Tibial nerve (tissue), 4 donors: ENCODE results near the gene PHF14. TPM values are rescaled to one million over a fixed set of nuclear protein-coding genes. Genes with fewer than 3 reads are reported as not detected.

Experiments
- DNase-seq, 2 donors: peaks; one replicate each; pipeline ENCODE4 v3.0.0-alpha.2; 2019; ENCODE audit warnings: low spot score in 2 of 2
- H3K27ac ChIP-seq, 4 donors: fragments of 200-600 bp; sonication (generic) in 3 of 4; one replicate each; pipeline ENCODE4 v1.5.1; 2017 to 2019; ENCODE audit warnings: mild to moderate bottlenecking in 1 of 4
- H3K27me3 ChIP-seq, 2 donors: fragments of 200-600 bp; sonication (generic) in 1 of 2; one replicate each; pipeline versions ENCODE4 v1.5.1 to v1.6.0; 2017 to 2019
- H3K36me3 ChIP-seq, 3 donors: fragments of 200-600 bp; sonication (generic); one replicate each; pipeline ENCODE4 v1.5.1; 2018 to 2019
- H3K4me1 ChIP-seq, 4 donors: fragments of 200-600 bp; sonication (generic) in 3 of 4; one replicate each; pipeline ENCODE4 v1.5.1; 2017 to 2019
- H3K4me3 ChIP-seq, 4 donors: fragments of 200-600 bp; sonication (generic) in 3 of 4; one replicate each; pipeline ENCODE4 v1.5.1; 2017 to 2019; ENCODE audit warnings: mild to moderate bottlenecking in 1 of 4, moderate library complexity in 1 of 4
- H3K9me3 ChIP-seq, 4 donors: fragments of 200-600 bp; sonication (generic) in 3 of 4; one replicate each; pipeline ENCODE4 v1.5.1; 2017 to 2019
- CTCF ChIP-seq, 5 experiments: fragments of 200-600 bp in 3 of 5; fragments of 450-650 bp in 2 of 5; sonication (generic) in 3 of 5; IDR thresholded peaks; one replicate each; pipeline ENCODE4 v1.5.1; 2016 to 2019; ENCODE audit warnings: antibody characterized with exemption in 5 of 5, mild to moderate bottlenecking in 3 of 5, moderate library complexity in 2 of 5
- EP300 ChIP-seq, 2 donors: sonication (generic); formaldehyde crosslinking; IDR thresholded peaks; one replicate each; pipeline ENCODE4 v1.6.1; 2017; ENCODE audit warnings: antibody characterized with exemption in 2 of 2, mild to moderate bottlenecking in 1 of 2
- POLR2A ChIP-seq, 2 donors: fragments of 450-650 bp; IDR thresholded peaks; one replicate each; pipeline ENCODE4 v1.6.1; 2017; ENCODE audit warnings: antibody characterized with exemption in 2 of 2, mild to moderate bottlenecking in 2 of 2, moderate library complexity in 2 of 2
- WGBS, 2 donors: methylation state at CpG; one replicate each; pipeline ENCODE4 v1.1.5; 2018; 5-methylcytosine and 5-hydroxymethylcytosine counted together
- total RNA-seq, 4 donors: library from RNA; depleted of rRNA; stranded (reverse); fragments of >200 nt; gene quantifications; one replicate each; pipeline ENCODE4 v1.1.0, GENCODE V29; 2016

The PHF14 gene
- total RNA-seq, 4 donors from 2014 or later: 48.9 to 54.8 (median 51.5) TPM

DNA sequence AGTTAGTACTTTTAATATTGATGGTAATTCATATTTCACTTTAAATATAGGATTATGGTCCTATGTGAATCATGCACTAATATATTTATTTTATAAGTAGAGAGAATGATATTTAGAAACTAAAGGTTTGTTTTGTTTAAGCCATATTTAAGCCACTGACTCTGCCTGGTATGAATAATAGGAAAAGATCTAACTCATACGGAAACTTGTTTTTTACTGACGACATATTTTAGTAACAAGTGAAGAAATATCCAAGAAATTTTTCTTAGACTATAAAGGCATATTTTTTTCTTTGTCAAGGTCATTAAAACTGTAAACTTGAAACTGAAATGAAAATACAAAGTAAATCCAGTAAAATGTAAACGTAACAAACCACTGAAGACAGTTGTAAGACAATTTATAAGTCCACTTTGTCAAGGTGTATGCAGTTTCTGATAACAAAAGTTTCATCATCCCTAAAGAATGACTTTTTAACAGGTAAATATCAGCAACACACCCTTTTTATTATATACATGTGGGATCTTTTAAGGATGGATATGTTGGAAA lies 147.1 kb downstream of the PHF14 start:
- WGBS, 2 donors: 86 to 88% methylated on average over 3 of the region's 3 CpGs
- Histone ChIP-seq H3K9me3 (no peaks in the 10 kb centered on the region), H3K4me3 (no peak overlapping the region), H3K4me1 (no peaks in the 10 kb centered on the region), H3K27ac (no peak overlapping the region), H3K27me3 (no peaks in the 10 kb centered on the region), H3K36me3 (peaks cover 0 to 13% (median 0%) of the 10 kb centered on the region in 3 donors)
- no peak for TF ChIP-seq EP300 (IDR thresholded peaks at IDR 0.05)
- no peak for TF ChIP-seq POLR2A (IDR thresholded peaks at IDR 0.05)
- no peak for TF ChIP-seq CTCF (IDR thresholded peaks at IDR 0.05)
- no peak for DNase-seq

- TF ChIP-seq POLR2A (IDR thresholded peaks at IDR 0.05) (no peak), EP300 (IDR thresholded peaks at IDR 0.05) (no peak)
- H3K4me1 ChIP-seq: no peaks in the 10 kb centered on the region
- WGBS, 2 donors: 79% methylated on average over 2 of the region's 2 CpGs
- H3K9me3 ChIP-seq: no peaks in the 10 kb centered on the region
- no peak overlapping the region for H3K27ac ChIP-seq
- no peak for DNase-seq
- H3K27me3 ChIP-seq: no peaks in the 10 kb centered on the region
- H3K4me3 ChIP-seq: no peak overlapping the region
- peaks cover 0 to 9% (median 0%) of the 10 kb centered on the region in 3 donors for H3K36me3 ChIP-seq
These were observed 151.3 kb downstream of the PHF14 start for GRCh38 chr7:11124856-11125559.

GRCh38 chr7:11127114-11127785 lies 153.6 kb downstream of the PHF14 start:
- no peak for DNase-seq
- TF ChIP-seq CTCF (IDR thresholded peaks at IDR 0.05): no peak
- no peak for TF ChIP-seq EP300 (IDR thresholded peaks at IDR 0.05)
- TF ChIP-seq POLR2A (IDR thresholded peaks at IDR 0.05): no peak
- WGBS, 2 donors: 82 to 86% methylated on average over 3 of the region's 3 CpGs
- Histone ChIP-seq H3K36me3 (peaks cover 0 to 7% (median 0%) of the 10 kb centered on the region in 3 donors), H3K27me3 (no peaks in the 10 kb centered on the region), H3K9me3 (no peaks in the 10 kb centered on the region), H3K4me3 (no peak overlapping the region), H3K4me1 (no peaks in the 10 kb centered on the region), H3K27ac (no peak overlapping the region)

DNA sequence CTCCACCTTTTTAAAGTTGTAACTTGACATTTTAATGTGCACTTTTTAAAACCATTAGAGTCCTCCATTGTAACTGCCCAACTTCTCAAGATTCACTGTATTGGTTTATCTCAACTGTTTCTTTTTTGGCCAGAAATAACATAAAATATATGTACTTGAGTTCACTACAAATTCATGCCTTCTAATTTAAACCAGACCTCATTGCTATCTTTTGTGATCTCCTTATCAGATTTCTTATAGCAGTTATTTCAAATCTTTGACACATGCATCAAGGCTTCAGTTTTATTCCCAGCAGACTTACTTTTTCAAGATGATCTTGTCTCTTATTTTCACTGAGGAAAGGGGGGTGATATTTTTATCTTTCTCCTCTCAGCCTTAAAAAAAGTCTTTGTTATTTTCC lies 154.3 kb downstream of the PHF14 start:
- TF ChIP-seq EP300 (IDR thresholded peaks at IDR 0.05): no peak
- no peak for TF ChIP-seq CTCF (IDR thresholded peaks at IDR 0.05)
- no peak for TF ChIP-seq POLR2A (IDR thresholded peaks at IDR 0.05)
- Histone ChIP-seq H3K4me1 (no peaks in the 10 kb centered on the region), H3K27ac (no peak overlapping the region), H3K9me3 (no peaks in the 10 kb centered on the region), H3K27me3 (no peaks in the 10 kb centered on the region), H3K36me3 (peaks cover 0 to 7% (median 0%) of the 10 kb centered on the region in 3 donors), H3K4me3 (no peak overlapping the region)
- no peak for DNase-seq

DNA sequence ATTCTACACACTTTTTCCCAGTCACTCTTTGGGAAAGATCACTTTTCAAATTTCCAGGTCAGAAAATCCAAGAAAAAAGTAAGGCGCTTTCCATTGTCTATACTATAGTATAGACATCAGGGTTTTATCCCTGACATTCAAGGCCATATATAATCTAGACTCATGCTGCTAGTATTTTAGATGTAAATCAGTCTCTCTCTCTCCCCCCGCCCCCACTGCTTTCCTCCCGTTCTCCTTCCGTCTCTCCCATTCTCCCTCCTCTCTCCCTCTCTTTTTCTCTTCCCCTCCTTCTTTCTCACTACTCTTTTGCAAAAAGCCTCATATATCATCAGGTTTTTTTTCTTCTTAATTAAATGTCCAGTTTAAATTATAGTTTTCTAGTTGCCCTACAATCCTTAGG lies 154.8 kb downstream of the PHF14 start:
- WGBS, 2 donors: 86 to 87% methylated on average over 4 of the region's 4 CpGs
- Histone ChIP-seq H3K27me3 (no peaks in the 10 kb centered on the region), H3K27ac (no peak overlapping the region), H3K36me3 (peaks cover 0 to 7% (median 0%) of the 10 kb centered on the region in 3 donors), H3K4me3 (no peak overlapping the region), H3K4me1 (no peaks in the 10 kb centered on the region), H3K9me3 (no peaks in the 10 kb centered on the region)
- DNase-seq: no peak
- TF ChIP-seq CTCF (IDR thresholded peaks at IDR 0.05) (no peak), EP300 (IDR thresholded peaks at IDR 0.05) (no peak), POLR2A (IDR thresholded peaks at IDR 0.05) (no peak)
